GM19468 (cell line): ENCODE results near the gene SFT2D2.

Experiments
- ATAC-seq: cut with Tn5 transposase; IDR thresholded peaks from one replicate; pipeline ENCODE4 v1.9.1; 2021; ENCODE audit warnings: mild to moderate bottlenecking, moderate library complexity, moderate number of reproducible peaks; ENCODE audit not compliant: unreplicated experiment; ENCODE audit errors: extremely low read depth

The SFT2D2 gene

DNA sequence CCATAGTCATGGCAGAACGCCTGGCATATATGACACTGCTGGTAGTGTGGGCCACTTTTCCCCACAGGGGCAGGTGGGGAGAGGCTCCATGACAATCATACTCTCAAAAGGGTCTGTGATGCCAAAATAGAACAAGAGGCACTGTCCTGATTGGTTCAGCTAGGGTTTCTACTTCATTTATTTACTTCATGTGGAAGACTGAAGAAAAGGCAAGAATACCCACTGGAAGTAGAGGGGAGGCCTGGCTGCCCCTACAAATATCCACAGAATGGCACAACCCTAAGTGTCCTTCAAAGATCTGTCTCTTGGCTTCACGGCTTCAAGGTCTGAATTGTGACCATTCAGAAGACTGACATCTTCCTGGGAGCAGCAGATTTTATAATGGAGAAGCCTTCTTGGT, 4.5 kb upstream of the SFT2D2 start:
- no peak for ATAC-seq

DNA sequence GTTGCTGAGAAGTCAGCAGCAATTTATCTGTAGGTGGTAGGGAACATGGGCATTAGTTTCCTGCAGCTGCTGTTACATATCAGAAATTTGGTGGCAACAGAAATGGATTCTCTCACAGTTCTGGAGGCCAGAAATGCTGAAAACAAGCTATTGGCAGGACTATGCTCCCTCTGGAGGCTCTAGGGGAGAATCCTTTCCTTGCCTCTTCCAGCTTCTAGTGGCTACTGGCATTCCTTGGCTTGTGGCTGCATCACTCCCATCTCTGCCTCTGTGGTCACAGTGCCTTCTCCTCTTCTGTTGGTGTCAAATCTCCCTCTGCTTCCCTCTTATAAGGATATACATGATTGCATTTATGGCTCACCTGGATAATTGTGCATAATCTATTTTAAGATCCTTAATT, 2.5 kb upstream of the SFT2D2 start:
- no peak for ATAC-seq

DNA sequence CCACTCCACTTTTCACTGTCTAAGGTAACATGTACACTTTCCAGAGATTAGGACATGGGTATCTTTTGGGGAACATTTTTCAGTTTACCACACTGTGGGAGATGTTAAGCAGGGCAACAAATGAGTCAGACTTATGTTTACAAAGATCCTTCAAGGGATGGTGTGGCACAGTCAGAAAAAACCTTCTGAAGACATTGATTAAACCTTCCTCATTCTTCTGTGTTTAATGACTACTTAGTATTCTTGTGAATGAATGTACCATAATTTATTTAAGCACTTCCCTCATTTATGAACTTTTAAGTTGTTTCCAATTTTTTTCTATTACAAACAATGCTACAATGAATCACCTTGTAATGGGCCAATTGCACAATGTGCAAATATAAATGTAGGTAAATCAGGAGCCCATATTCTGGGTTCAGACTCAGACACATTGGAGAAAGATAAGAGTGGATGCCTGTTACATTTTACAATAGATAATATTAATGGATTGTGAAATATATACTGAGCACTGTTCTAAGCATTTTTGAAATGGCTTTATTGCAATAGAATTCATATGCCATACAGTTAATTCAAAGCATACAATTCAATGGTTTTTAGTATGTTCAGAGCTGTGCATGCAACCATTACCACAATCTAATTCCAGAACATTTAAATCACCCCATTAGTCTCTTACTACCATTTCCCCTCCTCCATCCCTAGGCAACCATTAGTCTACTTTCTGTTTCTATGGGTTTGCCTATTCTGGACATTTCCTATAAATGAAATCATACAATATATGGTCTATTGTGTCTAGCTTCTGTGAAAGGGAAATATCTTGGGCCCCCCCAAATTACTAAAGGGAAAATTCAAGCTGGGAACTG, 1.9 kb upstream of the SFT2D2 start:
- no peak for ATAC-seq

DNA sequence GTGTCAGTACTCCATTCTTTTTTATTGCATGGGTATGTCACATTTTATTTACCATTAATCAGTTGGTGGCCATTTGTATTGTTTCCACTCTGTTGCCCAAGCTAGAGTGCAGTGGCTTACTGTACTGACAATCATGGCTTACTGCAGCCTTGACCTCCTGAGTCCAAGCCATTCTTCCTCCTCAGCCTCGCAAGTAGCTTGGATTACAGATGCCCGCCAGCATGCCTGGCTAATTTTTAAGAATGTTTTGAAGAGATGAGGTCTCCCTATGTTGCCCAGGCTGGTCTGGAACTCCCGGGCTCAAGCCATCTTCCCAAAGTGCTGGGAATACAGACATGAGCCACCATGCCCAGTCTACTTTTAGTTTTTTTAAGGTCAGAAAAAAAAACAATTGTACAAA, 813 bp upstream of the SFT2D2 start:
- no peak for ATAC-seq

DNA sequence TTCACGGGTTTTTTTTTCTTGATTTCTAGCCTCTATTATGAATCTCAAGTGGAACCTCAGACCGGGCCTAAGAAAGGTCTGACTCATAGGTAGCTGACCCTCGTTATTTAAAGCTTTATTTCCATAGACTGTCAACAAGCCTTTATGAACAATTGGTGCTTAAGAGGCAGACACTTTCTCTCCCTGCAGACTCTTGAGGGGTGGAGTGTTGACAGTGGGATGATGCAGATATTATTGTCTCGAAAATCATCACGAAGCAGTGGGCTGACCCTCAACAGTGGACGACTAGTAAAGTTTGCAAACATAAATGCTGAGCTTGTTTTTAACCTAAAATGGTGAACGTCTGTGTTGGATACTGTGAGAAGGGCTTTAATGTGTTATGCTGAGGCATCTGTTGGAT, 1.8 kb downstream of the SFT2D2 start:
- no peak for ATAC-seq

DNA sequence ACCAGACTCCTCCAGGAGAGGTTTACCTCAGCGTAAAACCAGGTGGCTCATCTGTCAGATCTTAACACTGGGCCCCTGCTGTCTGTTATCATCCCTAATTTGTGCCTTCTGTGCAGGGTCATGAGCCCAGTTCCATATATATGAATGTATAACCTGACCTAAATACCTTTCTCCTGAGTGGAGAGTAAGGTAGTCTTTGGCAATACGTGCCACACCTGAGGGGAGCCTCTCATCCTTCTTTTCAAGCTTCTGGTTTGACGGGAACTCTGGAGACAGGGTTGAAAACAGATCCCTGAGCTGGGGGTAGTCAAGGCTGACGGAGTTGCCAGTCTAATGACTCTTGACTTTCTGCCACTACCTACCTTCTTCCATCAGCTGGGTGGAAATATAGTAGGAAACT, 4.1 kb downstream of the SFT2D2 start:
- ATAC-seq, result no peak

DNA sequence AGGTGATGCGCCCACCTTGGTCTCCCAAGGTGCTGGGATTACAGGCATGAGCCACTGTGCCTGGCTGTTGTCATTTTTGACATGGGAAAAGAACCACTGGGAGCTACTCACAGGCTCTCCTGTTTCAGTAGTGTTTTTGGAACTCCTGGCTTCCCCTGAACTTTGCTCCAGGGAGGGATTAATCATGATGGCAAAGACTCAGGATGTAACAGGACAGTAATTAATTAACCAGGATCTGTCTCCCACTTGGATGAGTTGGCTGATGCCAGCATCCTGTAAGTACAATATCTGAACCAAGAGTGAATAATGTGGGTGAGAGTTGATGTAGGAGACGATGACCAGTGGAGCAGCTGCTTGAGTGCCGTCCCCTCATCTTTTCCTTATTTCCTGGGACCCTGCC, 4.9 kb downstream of the SFT2D2 start:
- ATAC-seq, result no peak

DNA sequence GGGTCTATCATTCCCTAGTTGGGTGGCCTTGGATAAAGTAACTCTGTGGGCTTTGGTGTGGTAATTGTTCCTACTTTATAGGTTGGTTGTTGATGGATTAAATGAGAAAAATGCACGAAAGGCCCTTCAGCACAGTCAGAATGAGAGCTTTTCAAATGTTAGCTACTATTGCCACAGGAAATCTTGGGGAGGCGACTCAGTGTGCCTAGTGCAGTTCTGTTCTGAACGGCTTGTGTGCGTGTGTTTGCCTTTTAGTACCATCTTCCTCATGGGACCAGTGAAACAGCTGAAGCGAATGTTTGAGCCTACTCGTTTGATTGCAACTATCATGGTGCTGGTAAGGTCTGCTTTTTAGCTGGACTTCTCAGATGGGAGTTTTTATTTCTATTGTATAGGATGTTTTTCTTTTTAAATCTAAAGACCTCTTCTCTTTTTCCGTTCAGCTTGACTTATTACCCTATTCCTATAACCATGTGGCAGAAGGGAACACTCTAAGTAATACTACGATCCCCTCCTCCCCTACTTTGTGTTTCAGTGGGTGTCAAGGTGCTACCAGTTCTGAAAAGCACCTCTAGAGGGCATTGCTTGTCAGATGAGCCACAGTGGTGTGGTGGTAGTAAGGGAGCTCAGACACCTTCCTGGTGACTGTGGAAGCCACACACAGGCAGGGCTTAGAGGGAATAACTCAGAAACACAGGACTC, 9.2 kb downstream of the SFT2D2 start:
- peak; percentile 40 for ATAC-seq

DNA sequence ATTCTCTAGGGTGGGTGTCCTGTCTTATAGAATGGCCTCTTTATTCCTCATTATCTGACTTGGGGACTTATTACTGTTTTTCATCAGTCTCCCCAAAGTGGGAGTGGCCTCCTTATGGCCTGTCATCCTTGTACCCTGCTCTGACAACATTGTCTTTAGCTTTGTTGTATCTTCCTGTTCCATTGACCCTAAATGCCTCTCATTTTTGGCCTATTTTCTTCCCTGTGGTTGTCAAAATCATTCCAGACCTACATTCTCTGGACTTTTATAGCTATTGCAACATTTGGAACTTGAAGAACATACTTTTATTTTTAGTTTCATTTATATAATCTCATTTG, 9.7 kb downstream of the SFT2D2 start:
- ATAC-seq, result no peak

DNA sequence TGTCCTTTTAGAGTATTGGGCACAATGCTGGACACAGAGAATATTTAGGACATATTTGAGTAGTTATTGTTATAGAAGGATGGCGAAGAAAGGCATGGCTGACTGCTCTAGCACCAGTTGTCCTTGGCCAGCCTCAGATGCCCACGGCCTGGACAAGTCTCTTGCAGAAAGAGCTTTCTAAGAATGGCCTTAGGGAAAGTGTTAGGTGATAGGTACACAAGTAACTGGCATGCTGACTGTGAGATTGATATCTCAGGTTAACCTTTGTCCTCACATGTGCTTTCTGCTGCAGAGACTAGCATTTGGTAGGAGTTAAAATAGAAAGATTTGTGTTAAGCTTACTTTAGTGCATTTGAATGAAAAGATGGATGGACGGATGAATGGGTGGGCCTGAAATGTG, 10.1 kb downstream of the SFT2D2 start:
- ATAC-seq, result no peak

DNA sequence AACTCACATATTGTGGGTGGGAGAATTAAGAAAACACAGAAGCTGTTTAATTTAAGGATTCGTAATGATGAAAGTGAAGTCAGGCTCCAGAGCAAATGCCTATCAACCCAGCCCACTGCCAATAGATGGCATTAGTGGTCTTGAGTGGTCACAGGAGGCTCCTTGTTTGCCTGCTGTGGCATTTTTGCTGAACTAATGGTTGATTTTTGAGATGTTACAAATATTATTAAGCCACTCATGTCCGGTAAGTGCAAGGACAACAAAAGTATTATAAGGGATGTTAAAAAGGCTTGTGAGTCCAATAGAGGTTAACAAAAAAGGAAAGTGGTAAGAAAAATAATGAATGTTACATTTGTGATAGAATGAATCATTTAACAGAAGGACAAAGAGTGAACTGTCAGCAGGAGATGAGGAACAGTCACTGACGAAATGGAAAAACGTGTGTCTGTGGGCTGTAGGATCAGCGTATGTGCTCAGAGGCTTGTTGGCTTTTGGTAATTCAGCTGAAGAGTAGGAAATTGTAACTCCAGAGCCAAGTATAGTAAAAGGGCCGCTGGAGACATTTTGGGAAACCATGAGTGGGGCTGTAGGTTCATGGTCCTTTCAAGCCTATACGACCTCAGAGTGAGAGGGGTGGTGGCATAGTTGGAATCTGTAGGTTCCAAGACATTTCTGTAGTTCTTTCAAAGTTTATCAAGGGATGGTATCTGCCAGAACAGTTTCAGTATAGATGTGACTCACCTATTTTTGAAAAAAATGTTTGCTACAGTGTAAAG, 11.2 kb downstream of the SFT2D2 start:
- no peak for ATAC-seq

DNA sequence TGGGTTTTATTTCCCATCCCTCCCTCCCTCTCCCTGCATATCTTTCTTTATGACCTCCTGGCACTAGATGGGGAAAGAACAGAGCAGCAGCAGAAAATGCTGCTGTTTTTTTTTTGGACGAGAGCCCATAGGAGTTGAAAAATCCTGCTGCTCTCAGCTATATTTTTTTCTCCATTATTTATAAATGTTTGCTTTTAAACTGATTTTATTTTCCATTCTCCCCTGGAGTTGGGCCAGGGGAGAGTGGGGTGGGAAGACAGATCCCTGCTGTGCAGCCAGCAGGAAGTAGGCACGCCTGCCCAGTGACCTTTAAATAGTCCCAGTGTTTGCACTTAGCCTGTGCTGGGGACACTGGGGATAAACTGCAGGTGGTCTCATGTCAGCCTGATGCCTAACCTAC, 17.4 kb downstream of the SFT2D2 start:
- no peak for ATAC-seq

DNA sequence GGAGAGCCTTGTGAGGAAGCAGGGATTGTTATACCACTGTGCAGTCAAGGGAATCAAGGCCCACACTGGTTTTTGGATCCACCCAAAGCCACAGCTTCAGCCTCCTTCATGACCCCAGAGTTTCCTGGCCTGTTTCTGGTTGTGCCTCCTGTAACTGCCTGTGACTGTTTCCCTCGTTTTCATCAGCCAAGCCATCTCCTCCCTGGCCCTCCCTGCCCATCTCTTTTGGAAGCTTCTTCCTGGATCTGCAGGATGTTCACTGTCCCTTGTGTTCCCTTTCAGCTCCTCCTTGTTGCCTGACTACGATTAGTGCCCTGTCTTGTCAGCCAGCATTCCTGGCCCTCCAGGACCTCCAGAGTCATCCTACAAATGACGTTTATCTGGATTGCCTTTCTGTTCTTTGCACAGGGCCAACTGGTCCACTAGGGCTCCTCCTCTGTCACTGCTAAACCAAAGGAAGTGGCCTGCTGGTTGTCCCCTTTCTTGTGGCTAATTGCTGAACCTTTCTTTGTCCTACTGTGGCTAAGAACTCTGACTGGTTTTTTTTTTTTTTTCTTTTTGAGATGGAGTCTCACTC, 17.9 kb downstream of the SFT2D2 start:
- ATAC-seq, result no peak

DNA sequence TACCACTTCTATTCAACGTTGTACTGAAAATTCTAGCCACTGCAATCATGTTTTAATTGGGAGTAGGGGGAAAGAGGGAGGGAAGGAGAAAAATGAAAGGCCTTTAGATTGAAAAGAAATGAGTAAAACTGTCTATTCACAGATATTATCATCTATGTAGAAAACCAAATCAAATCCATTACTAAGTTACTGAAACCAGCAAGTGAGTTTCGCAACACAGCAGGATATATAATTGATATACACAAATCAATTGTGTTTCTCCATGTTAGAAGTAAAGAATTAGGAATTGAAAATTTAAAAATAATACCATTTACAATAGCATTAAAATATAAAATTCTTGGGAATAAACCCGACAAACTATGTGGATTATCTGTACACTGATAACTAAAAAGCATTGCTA, 19.2 kb downstream of the SFT2D2 start:
- ATAC-seq, result no peak

DNA sequence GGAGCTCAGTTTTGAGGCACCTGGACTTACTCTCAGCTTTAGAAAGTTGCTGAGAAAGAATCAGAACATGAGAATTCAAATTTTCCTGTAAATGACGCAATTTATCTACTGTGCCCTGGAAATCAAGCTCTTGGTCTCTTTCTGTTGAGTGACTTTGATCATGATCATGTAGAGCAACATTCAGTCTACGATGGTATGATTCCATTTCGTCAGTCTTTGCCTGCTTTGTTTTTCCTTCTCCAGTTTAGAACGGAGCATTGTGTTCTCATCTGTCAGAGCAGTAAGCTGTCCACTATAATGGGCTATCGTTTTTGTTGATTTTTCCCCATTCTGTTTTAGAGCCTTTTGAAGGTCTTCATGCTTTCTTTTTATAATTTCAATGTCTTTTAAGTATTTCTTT, 20.7 kb downstream of the SFT2D2 start:
- no peak for ATAC-seq

DNA sequence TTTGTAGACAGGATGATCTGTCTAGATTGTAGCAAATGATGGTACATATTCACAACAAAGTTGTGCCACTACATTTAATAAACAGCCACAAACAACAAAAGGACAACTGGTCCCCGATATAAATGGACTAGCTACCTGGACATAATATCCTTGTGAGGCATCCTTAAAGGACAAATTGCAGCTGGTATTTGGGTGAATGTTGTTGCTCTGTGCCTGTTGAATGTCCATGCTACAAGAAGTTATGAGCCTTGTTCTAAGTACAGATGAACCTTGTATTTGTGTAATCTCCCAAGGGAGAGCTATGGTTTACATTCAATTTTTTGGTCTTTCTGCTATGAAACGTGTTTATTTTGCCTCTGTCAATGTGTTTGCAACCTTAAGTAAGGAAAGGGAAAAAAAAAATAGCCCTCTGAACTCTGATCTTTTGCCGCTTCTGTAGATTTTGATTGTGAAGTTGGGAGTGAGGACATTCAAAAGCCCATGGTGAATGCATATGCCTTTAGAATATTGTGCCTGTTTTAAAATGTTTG, 26.5 kb downstream of the SFT2D2 start:
- no peak for ATAC-seq

DNA sequence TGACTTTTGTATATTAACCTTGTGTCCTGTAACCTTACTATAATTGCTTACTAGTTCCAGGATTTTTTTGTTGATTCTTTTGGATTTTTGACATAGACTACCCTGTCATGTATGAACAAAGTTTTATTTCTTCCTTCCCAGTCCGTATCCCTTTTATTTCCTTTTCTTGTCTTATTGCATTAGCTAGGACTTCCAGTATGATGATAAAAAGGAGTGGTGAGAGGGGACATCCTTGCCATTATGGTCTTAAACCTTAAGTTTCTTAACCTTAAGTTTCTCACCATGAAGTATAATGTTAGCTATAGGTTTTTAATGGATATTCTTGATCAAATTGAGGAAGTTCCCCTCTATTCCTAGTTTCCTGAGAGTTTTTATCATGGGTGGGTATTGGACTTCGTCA, 30.4 kb downstream of the SFT2D2 start:
- ATAC-seq, result no peak

DNA sequence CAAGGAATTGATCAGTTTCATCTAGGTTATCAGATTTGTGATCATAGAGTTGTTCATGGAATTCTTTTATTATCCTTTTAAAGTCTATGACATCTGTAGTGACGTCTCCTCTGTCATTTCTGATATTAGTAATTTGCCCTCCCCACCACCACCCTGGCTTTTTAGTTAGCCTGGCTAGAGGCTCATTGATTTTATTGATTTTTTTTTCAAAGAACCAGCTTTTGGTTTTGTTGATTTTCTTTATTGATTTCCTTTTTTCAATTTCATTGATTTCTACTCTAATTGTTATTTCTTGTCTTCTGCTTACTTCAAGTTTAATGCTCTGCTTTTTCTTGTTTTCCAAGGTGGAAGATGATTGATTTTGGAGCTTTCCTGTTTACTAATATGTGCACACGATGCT, 31.6 kb downstream of the SFT2D2 start:
- no peak for ATAC-seq

DNA sequence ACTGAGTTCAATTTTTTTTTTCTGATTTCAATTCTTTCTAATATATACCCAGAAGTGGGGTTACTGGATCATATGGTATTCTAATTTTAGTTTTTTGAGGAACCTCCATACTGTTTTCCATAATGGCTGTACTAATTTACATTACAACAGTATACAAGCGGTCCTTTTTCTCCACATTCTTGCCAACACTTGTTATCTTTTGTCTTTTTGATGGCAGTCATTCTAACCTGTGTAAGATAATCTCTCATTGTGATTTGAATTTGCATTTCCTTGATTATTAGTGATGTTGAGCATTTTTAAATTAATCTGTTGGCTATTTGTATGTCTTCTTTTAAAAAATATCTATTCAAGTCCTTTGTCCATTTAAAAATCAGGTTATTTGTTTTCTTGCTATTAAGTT, 33.8 kb downstream of the SFT2D2 start:
- ATAC-seq, result no peak

DNA sequence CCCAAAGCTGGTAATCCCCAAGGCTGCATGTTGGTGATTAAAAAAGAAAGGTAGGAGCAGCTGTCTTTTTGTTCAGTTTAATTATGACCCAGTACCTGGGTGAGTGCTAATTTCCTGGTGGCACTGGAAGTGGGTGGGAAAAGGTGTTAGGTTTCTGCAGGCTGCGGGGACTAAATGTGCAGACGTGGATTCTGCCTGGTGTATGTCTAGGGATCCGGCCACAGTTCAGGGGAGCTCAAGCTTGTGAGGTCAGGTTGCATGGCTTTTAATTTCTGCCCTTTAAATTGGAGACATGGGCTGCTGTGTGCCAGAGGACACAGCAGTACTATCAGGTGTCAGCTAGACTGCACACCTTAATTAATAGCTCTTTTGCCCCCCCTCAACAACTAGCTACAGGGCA, 34.6 kb downstream of the SFT2D2 start:
- no peak for ATAC-seq

DNA sequence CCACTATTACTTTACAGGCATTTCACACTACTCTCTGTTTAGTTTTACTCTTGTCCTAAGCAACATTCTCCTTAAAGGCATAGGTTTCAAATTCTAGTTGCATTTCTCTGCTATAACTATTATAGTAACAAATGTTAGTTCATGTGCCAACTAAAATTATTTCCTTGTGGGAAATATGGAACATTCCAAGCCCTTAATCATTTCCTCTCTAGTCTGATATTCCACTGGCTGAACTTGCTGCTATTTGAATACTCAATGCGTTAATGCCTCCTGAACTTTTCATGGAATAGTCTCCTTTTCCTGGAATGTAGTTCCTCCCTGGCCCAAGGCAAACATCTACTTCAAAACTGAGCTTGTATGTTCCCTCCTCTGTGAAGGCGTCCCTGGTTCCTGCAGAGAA, 35.6 kb downstream of the SFT2D2 start:
- ATAC-seq, result no peak
